ENCODE results near the gene KCNQ1.

KCNQ1 gene

DNA sequence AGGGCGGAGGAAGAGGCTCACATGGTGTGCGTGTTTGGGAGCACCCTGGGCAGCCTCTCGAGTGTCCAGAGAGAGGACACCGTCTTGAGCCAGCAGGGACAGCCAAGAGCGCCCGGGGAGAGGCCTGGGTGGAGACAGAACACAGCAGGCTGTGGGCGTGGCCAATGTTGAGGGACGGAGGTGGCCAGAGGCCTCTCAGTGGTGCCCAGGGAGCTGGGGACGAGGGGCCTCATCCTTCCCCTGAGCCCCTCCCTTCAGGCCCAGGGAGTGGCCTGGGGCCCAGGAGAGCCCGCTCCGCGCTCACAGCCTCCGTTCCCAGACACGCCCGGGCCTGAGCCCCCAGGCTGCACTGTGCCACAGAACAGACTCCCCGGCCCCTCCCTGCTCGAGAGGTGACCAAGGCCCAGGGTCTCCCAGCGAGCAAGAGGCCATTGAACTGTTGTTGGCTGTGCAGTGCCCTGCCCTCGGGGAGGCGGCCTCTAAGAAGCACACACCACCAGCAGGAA is 392.3 kb downstream of the KCNQ1 start:
- DNase-seq: no peak

GRCh38 chr11:2837651-2838050 is 392.8 kb downstream of the KCNQ1 start:
- no peak for DNase-seq

- DNase-seq: no peak
Measured at GRCh38 chr11:2838091-2838490, 393.3 kb downstream of the KCNQ1 start.

DNA sequence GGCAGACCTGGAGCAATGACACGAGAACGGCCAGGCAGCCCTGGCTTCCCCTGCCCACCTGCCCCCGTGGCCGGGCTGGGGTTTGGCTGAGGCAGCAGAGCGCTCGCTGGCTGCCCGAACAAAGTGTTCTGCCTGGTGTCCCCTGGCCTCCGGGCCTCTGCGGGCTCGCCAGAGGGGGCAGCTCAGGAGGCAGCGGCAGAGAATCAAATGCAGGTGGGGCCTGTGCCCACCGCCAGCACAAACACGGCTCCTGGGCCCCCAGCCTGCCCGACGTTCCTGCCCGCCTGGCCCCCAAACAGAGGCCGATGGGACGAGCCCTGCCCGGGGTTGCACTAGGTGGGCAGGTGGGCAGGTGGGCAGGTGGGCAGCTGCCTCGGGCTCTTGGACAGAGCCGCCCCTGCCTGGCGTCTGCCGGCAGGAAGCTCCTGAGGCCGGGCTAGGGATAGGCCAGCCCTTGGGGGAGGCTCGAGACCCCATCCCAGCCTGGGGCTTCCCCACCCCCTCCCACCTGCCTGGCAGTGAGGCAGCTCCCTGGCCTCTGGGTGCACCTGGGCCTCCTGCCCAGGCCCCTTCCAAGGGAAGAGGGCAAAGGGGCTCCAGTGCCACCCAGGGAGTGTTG is 394.0 kb downstream of the KCNQ1 start:
- no peak for DNase-seq

DNA sequence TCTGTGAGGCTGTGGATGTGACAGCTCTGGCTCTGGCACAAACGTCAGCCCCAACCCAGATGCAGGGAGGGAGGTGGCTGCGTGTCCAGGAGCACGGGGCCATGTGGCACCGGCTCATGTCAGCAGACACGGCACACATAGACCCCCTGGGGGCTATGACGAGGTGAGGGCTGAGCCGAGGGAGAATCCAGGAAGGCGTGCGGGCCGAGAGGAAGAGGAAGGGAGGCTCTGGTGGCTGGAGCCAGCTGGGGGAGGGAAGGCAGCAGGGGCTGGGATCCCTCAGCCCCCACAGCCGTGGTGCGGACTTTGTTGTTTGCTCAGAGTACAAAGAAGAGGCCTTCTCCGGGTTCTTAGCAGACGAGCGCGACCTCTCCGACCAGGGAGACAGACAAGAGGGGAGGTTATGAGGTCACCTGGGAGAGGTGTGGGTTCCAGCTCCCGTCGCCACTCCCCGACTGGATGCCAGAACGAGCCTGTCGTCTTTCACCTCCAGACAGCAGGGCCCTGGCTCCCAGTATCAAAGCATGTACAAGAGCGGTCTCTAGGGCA is 394.7 kb downstream of the KCNQ1 start:
- no peak for DNase-seq

GRCh38 chr11:2841411-2842190 is 396.8 kb downstream of the KCNQ1 start:
- no peak for DNase-seq

DNA sequence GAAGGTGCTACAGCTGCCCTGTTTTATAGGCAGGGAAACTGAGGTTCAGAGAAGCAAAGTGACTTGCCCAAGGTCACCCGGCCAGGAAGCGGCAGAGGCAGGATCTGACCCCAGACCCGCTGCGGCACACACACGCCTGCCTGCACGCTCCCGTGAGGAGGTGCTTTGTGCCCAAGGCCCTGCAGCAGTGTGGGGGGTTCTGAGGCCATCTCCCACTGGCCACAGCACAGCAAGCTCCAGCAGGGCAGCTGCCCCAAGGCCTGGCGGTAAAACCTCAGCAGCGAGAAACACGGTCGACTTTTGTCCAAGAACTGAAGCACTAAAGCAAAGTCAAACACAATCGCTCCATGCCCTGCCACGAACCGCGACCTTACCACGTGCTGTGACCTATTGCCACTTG is 398.1 kb downstream of the KCNQ1 start:
- no peak for DNase-seq

DNA sequence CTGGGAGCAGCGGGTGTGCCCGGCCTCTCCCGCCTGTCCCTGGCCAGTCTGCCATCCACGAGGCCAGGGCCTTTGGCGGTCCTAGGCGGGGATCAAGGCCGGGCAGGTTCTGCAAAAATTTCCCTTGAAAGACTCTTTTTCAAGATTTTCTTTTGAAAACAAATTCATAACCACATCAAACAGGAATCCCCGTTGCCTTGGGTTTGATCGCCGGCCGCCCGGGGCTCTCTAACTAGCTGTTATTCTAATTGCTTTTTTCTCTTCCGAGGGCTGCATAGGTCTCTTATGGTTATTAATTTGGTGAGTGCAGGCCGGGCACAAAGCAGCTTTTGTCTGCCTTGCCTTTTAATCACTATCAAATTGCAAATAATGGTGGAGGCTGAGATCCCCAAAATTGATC is 398.7 kb downstream of the KCNQ1 start:
- DNase-seq: no peak

GRCh38 chr11:2844116-2844842 is 399.5 kb downstream of the KCNQ1 start:
- no peak for DNase-seq

DNA sequence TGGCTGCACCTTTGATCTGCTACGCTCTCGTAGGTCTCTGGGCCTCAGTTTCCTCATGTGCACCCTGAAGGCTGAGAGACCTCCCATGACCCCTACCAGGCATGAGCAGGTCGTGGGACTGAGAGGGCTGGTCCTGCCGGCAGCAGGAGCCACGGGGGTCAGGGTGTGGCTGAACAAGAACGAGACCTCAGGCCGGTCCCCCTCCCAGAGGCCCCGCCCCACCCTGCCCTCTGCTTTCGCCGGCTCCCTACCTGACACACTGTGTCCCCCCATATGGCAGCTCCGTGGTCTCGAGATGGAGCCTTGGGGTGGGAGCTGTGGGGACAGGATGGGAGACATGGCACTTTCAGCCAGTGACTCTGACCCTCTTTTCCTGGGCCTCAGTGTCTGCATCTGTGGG is 400.2 kb downstream of the KCNQ1 start:
- no peak for DNase-seq

DNA sequence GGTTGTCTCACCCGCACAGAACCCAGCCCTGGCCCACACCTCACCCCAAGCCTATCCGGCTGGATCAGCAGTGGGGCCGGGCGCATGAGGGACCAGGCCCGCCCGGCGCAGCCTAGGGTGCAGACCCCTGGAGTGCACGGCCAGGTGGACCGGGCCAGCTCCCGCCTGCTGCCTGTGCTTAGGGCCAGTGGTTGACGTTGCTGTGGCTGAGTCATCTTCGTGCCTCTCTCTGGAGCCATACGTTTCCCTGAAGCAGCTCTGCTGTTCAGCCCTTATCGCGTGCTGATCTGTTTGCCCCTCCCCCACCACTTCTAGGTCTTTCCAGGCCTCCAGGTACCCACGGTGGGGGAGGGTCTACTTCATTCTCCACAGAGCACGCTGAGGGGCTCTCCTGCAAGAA is 401.2 kb downstream of the KCNQ1 start:
- no peak for DNase-seq

DNA sequence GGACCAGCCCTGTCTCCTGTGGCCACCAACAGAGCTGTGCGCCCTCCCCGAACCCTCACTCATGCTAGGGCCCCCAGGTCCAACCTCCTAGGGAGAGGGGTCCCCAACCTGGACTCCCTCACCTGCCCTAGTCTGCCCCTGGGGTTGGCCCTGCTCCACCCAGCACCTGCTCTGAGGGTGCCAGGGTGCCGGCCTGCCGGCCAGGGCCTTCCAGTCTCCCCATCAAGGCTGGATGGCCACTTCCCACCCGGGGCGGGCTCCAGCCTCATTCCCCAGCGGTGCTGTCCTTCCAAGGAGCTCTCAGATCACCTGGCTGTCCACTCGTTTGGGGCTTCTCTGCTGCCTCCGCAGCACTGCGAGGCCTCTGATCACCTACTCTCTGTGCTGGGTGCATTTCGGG is 401.7 kb downstream of the KCNQ1 start:
- DNase-seq: no peak

DNA sequence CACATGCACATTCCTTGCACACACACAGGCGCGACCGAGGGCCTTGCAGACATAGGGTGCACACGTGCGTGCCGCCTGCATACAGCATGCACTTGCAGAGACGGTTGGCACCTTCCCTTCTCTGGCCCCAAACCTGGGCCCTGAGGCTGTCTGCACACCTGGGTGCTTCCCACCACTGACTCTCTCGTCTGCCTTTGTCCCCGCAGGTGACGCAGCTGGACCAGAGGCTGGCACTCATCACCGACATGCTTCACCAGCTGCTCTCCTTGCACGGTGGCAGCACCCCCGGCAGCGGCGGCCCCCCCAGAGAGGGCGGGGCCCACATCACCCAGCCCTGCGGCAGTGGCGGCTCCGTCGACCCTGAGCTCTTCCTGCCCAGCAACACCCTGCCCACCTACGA is 402.8 kb downstream of the KCNQ1 start:
- DNase-seq: no peak

GRCh38 chr11:2848497-2848896 is 403.7 kb downstream of the KCNQ1 start:
- DNase-seq: no peak

DNA sequence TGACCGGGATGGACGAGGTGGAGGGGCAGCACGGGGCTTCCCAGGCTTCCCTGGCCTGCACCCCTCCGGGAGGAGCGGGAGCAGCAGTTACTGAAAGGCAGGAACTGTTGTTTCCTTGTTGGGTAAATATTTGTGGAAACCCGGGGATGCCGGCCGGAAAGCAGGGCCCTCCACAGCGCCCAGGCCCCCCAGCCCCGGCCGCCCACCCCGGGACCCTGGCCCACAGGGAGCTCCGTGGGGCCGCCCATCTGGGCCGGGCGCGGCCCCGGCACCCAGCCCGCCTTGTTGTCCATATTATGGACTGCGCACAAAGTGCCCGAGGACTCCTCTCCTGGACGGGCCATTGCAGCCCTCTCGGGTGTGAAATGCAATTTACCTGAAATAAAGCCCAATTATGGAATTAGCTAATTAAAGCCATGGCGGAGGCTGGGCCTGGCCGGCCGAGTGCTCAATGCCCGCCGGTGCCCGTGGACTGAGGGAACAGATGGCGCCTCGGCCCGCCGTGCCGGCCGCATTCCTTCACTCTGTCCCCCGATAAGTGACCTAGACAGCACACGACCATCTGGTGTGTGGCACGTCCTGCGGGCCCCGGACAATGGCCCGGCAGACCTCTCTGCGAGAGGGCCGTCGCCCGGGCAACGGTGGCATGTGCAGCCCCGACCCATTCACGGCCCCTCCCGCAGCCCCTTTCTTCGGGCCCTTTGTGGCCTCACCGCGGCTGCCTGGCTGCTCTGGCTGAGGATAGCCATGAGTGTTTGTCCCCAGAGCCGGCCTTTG is 405.4 kb downstream of the KCNQ1 start:
- no peak for DNase-seq

GRCh38 chr11:2853401-2853800 is 408.6 kb downstream of the KCNQ1 start:
- DNase-seq: no peak

DNA sequence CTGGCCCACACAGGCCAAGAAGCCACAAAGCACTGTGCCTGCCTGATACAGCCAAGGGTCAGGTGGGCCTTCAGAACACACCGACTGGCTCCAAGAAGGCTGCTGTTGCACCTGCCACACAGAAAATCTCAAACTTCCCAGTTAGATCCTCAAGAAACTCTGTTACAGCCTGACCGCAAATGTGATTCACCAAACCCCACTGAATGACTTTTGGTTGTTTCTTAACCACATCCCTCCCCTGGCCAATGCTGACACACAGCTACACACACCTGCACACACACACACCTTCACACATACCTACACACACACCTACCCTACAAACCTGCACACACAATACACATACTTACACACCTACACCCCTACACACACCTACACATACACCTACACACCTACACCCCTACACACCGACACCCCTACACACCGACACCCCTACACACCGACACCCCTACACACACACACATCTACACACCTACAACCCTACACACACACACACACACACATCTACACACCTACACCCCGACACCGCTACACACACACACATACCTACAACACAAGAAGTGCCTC is 409.3 kb downstream of the KCNQ1 start:
- no peak for DNase-seq

GRCh38 chr11:2855162-2855561 is 410.4 kb downstream of the KCNQ1 start:
- no peak for DNase-seq

DNA sequence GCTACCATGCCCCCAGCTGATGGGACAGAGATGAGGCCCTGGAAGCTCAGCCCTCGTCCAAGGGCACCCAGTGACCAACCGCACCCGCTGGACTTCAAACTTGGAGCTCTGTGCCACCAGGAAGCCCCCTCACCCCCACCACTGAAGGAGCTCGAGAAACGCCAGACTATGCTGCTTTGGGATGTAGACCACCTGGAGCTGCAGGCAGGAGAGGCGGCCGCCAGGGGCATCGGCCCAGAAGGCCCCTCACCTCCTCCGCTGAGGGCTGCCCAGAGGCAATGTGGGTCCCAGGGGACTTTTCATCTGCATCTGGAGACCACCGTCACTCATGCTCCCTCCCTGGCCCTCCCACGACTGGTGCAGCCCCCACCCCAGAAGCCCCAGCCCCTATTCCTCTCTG is 412.5 kb downstream of the KCNQ1 start:
- no peak for DNase-seq

DNA sequence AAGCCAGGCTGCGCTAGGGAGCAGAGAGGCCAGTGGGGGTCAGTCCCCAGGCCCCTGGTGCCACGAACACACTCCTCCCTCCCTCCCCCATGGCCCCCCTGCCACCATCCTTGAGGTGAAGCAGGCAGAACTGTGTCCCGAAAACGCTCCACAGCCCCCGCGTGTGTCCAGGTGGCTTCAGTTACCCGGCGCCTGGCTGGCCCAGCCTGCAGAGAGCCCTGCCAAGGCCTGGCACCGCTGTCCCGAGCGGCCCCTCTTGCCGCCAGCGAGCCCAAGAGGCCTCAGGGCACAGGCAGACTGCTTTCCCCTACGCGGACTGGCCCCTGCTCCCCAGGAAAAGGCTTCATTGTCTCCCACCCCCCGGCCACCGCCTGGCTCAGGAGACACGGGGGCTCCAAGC is 413.1 kb downstream of the KCNQ1 start:
- DNase-seq: no peak

DNA sequence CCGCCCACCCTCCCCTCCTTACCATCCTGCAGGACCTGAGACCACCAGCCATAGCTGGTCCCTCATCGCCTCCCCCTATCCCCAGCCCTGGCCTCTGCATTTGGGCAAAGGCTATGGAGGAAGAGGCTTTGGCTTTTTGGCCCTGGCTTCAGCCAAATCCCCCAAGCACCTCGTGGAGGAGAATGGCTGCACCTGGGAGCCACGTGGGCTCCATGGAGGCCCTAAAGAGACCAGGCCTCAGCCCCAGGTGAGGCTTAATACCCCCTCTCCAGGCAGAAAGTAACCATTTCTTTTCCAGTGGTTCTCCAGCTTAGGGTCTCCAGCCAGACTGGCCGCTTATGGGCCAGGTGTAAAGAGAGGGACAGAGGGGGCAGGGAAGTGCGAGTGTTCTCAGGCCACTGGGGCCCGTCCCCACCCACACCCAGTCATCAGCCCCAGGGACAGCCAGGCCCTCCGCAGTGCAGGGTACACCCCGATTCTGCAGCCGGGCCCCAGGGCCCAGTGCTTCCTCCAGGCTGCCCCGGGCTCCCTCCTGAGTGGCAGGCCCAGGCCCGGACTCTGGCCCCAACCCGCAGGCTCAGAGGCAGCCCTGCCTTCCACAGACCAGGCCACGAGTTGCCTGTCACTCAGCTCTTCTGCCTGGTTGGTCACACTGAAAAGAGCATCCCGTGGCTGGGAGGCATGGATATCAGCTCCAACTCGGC is 414.3 kb downstream of the KCNQ1 start:
- DNase-seq: no peak

GRCh38 chr11:2859699-2860037 is 414.9 kb downstream of the KCNQ1 start:
- no peak for DNase-seq

Measured in NCI-H187 (cell line).